Endothelial cell (in vitro differentiated cells): ENCODE data around the gene NEK1. TPM values are rescaled to one million over a fixed set of nuclear protein-coding genes. Genes with fewer than 3 reads are reported as not detected.

ENCODE experiments used
- DNase-seq: peaks from one replicate; pipeline ENCODE4 v3.0.0; 2021; ENCODE audit warnings: low spot score
- H3K27ac Mint-ChIP-seq: one replicate; pipeline ENCODE4 v1.8.0; 2021; ENCODE audit warnings: mixed read lengths, inconsistent platforms; ENCODE audit not compliant: unreplicated experiment
- H3K27me3 Mint-ChIP-seq: one replicate; pipeline ENCODE4 v1.8.0; 2021; ENCODE audit warnings: mild to moderate bottlenecking, moderate library complexity, mixed read lengths, inconsistent platforms; ENCODE audit not compliant: unreplicated experiment
- H3K36me3 Mint-ChIP-seq: one replicate; pipeline ENCODE4 v1.8.0; 2021; ENCODE audit warnings: mild to moderate bottlenecking, low read depth, mixed read lengths, inconsistent platforms; ENCODE audit not compliant: unreplicated experiment
- H3K4me1 Mint-ChIP-seq: one replicate; pipeline ENCODE4 v1.8.0; 2021; ENCODE audit warnings: mild to moderate bottlenecking, mixed read lengths, inconsistent platforms; ENCODE audit not compliant: unreplicated experiment
- H3K4me3 Mint-ChIP-seq: one replicate; pipeline ENCODE4 v1.8.0; 2021; ENCODE audit warnings: mild to moderate bottlenecking, mixed read lengths, inconsistent platforms; ENCODE audit not compliant: unreplicated experiment
- H3K9me3 Mint-ChIP-seq: one replicate; pipeline ENCODE4 v1.8.0; 2021; ENCODE audit warnings: mixed read lengths, inconsistent platforms; ENCODE audit not compliant: unreplicated experiment
- total RNA-seq: library from RNA; stranded (reverse); fragmentation: NEBNext Ultra II Directional; extraction: Animal tissue kit (Norgen Biotek cat#: 25700); gene quantifications from one replicate; pipeline ENCODE4 v1.2.1, GENCODE V29; 2021; ENCODE audit not compliant: unreplicated experiment
- TF ChIP-seq, protein P1 (sequence below): fragments of 200-600 bp; sonication (generic); IDR thresholded peaks from one replicate; pipeline ENCODE4 v1.5.0; 2021; ENCODE audit warnings: antibody characterized with exemption; ENCODE audit not compliant: unreplicated experiment

NEK1 gene
- total RNA-seq, 1 donor from 2014 or later, result 12.5 TPM

- no peak overlapping the region for H3K4me3 Mint-ChIP-seq
- TF ChIP-seq, protein P1, sequence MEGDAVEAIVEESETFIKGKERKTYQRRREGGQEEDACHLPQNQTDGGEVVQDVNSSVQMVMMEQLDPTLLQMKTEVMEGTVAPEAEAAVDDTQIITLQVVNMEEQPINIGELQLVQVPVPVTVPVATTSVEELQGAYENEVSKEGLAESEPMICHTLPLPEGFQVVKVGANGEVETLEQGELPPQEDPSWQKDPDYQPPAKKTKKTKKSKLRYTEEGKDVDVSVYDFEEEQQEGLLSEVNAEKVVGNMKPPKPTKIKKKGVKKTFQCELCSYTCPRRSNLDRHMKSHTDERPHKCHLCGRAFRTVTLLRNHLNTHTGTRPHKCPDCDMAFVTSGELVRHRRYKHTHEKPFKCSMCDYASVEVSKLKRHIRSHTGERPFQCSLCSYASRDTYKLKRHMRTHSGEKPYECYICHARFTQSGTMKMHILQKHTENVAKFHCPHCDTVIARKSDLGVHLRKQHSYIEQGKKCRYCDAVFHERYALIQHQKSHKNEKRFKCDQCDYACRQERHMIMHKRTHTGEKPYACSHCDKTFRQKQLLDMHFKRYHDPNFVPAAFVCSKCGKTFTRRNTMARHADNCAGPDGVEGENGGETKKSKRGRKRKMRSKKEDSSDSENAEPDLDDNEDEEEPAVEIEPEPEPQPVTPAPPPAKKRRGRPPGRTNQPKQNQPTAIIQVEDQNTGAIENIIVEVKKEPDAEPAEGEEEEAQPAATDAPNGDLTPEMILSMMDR, result no peak
- H3K27me3 Mint-ChIP-seq, result no peaks in the 10 kb centered on the region
- no peaks in the 10 kb centered on the region for H3K9me3 Mint-ChIP-seq
- H3K27ac Mint-ChIP-seq, result peak overlapping the region; percentile 99
- DNase-seq, result no peak
- peaks cover 2% of the 10 kb centered on the region for H3K36me3 Mint-ChIP-seq
- H3K4me1 Mint-ChIP-seq, result peaks cover 25% of the 10 kb centered on the region
Measured at GRCh38 chr4:169658975-169659715, 46.8 kb upstream of the NEK1 start.

- TF ChIP-seq, protein P1, result no peak
- Mint-ChIP-seq H3K9me3 (no peaks in the 10 kb centered on the region), H3K4me1 (peaks cover 18% of the 10 kb centered on the region), H3K4me3 (no peak overlapping the region), H3K27ac (no peak overlapping the region), H3K36me3 (peaks cover 5% of the 10 kb centered on the region), H3K27me3 (no peaks in the 10 kb centered on the region)
- DNase-seq, result no peak
Measured at GRCh38 chr4:169658196-169658595, 45.8 kb upstream of the NEK1 start.

DNA sequence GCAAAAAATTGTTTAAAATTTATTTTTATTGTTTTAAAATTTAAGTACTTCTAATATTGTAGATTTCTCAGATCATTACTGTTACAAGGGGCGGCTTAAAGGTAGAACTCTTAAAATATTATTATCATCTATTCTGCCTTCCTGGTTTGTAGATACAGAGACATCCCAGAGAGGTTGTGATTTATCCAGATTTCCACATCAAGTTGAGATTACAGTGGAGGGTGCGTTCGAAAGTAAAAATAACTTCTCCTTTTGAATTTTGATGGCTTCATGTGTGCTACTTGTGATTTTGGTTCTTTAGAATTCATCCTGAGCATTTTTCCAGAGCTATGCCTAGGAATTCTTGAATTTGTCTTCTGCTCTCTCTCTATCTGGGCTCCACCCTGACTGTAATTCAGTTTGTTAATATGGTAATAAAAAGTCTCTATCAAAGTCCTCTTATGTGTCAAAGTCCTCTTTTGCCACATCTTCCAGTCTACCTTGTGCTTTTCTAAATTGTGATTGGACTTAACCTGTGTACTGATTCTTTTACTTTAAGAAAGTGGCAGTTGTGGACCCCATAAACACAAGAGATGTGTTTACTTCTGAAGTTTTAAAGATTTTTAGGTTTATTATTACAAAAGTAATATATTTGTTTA, 45.2 kb upstream of the NEK1 start:
- Mint-ChIP-seq H3K4me1 (peaks cover 18% of the 10 kb centered on the region), H3K27me3 (no peaks in the 10 kb centered on the region), H3K9me3 (no peaks in the 10 kb centered on the region), H3K27ac (peak overlapping the region; percentile 32), H3K4me3 (no peak overlapping the region), H3K36me3 (peaks cover 8% of the 10 kb centered on the region)
- no peak for DNase-seq
- TF ChIP-seq, protein P1, result no peak

GRCh38 chr4:169655401-169655800, 43.0 kb upstream of the NEK1 start:
- Mint-ChIP-seq H3K4me1 (peaks cover 9% of the 10 kb centered on the region), H3K9me3 (no peaks in the 10 kb centered on the region), H3K27ac (no peak overlapping the region), H3K27me3 (no peaks in the 10 kb centered on the region), H3K36me3 (peaks cover 8% of the 10 kb centered on the region), H3K4me3 (no peak overlapping the region)
- TF ChIP-seq, protein P1, result no peak
- DNase-seq, result no peak

- TF ChIP-seq, protein P1, result no peak
- no peak overlapping the region for H3K4me3 Mint-ChIP-seq
- H3K27me3 Mint-ChIP-seq, result no peaks in the 10 kb centered on the region
- no peak overlapping the region for H3K27ac Mint-ChIP-seq
- no peak for DNase-seq
- no peaks in the 10 kb centered on the region for H3K9me3 Mint-ChIP-seq
- no peaks in the 10 kb centered on the region for H3K4me1 Mint-ChIP-seq
- H3K36me3 Mint-ChIP-seq, result peaks cover 8% of the 10 kb centered on the region
Measured at GRCh38 chr4:169652535-169652934, 40.2 kb upstream of the NEK1 start.
